ENCODE results near the gene TCHP.

GRCh38 chr12:109923038-109923437, 23.0 kb downstream of the TCHP start:
- no peak for TF ChIP-seq CTCF (IDR thresholded peaks at IDR 0.05)
- TF ChIP-seq EZH2 (IDR thresholded peaks at IDR 0.05; ENCODE audit: borderline replicate concordance, insufficient read depth, low read depth, low read length, poor library complexity, severe bottlenecking) = no peak
